ENCODE data around the gene TXN2. TPM values are rescaled to one million over a fixed set of nuclear protein-coding genes. Genes with fewer than 3 reads are reported as not detected.
"Not testable (repeated sequence)": the region's sequence is repeated elsewhere in the genome, so short reads cannot be mapped to it uniquely, and the experiment has no call there.

Gene TXN2
- total and polyA plus RNA-seq, 2 experiments from 2014 or later: 23.0 to 50.3 TPM

DNA sequence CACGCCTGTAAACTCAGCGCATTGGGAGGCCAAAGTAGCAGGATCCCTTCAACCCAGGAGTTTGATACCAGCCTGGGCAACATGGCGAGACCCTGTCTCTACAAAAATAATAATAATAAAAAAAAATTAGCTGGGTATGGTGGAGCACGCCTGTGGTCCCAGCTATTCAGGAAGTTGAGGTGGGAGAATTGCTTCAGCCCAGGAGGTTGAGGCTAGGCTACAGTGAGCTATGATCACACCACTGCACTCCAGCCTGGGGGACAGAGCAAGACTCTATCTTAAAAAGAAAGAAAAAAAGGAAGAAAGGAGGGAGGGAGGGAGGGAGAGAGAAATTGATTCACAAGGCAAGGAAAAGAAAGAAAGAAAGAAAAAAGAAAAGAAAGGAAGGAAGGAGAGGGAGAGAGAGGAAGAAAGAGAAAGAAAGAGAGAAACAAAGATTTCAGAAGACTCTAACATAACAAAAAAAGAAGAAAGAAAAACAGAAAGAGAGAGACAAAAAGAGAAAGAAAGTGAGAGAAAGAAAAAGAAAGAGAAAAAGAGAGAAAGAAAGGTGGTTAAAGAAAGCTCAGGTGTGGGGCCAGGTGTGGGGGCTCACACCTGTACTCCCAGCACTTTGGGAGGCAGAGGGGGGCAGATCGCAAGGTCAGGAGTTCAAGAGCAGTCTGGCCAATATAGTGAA lies 56.4 kb downstream of the TXN2 start (continued):
- TF ChIP-seq, protein P1, sequence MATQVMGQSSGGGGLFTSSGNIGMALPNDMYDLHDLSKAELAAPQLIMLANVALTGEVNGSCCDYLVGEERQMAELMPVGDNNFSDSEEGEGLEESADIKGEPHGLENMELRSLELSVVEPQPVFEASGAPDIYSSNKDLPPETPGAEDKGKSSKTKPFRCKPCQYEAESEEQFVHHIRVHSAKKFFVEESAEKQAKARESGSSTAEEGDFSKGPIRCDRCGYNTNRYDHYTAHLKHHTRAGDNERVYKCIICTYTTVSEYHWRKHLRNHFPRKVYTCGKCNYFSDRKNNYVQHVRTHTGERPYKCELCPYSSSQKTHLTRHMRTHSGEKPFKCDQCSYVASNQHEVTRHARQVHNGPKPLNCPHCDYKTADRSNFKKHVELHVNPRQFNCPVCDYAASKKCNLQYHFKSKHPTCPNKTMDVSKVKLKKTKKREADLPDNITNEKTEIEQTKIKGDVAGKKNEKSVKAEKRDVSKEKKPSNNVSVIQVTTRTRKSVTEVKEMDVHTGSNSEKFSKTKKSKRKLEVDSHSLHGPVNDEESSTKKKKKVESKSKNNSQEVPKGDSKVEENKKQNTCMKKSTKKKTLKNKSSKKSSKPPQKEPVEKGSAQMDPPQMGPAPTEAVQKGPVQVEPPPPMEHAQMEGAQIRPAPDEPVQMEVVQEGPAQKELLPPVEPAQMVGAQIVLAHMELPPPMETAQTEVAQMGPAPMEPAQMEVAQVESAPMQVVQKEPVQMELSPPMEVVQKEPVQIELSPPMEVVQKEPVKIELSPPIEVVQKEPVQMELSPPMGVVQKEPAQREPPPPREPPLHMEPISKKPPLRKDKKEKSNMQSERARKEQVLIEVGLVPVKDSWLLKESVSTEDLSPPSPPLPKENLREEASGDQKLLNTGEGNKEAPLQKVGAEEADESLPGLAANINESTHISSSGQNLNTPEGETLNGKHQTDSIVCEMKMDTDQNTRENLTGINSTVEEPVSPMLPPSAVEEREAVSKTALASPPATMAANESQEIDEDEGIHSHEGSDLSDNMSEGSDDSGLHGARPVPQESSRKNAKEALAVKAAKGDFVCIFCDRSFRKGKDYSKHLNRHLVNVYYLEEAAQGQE (IDR thresholded peaks at IDR 0.05; ENCODE audit: unreplicated experiment): no peak
- TF ChIP-seq, protein P2, sequence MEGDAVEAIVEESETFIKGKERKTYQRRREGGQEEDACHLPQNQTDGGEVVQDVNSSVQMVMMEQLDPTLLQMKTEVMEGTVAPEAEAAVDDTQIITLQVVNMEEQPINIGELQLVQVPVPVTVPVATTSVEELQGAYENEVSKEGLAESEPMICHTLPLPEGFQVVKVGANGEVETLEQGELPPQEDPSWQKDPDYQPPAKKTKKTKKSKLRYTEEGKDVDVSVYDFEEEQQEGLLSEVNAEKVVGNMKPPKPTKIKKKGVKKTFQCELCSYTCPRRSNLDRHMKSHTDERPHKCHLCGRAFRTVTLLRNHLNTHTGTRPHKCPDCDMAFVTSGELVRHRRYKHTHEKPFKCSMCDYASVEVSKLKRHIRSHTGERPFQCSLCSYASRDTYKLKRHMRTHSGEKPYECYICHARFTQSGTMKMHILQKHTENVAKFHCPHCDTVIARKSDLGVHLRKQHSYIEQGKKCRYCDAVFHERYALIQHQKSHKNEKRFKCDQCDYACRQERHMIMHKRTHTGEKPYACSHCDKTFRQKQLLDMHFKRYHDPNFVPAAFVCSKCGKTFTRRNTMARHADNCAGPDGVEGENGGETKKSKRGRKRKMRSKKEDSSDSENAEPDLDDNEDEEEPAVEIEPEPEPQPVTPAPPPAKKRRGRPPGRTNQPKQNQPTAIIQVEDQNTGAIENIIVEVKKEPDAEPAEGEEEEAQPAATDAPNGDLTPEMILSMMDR (conservative IDR thresholded peaks at IDR 0.05; ENCODE audit: low read depth in 2 of 2): no peak
- TF ChIP-seq JUNB (IDR thresholded peaks at IDR 0.05; ENCODE audit: unreplicated experiment) (no peak), ZNF114 (CRISPR knock-in tag; IDR thresholded peaks at IDR 0.05) (no peak), POLR2AphosphoS5 (IDR thresholded peaks at IDR 0.05; ENCODE audit: low read depth) (no peak), STAT1 (IDR thresholded peaks at IDR 0.05; ENCODE audit: unreplicated experiment) (no peak), ZNF331 (CRISPR knock-in tag; IDR thresholded peaks at IDR 0.05; ENCODE audit: low read depth) (no peak), CREB1 (CRISPR knock-in tag; IDR thresholded peaks at IDR 0.05; ENCODE audit: low read depth) (no peak)
- TF ChIP-seq, protein P3, sequence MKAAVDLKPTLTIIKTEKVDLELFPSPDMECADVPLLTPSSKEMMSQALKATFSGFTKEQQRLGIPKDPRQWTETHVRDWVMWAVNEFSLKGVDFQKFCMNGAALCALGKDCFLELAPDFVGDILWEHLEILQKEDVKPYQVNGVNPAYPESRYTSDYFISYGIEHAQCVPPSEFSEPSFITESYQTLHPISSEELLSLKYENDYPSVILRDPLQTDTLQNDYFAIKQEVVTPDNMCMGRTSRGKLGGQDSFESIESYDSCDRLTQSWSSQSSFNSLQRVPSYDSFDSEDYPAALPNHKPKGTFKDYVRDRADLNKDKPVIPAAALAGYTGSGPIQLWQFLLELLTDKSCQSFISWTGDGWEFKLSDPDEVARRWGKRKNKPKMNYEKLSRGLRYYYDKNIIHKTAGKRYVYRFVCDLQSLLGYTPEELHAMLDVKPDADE (IDR thresholded peaks at IDR 0.05): no peak

DNA sequence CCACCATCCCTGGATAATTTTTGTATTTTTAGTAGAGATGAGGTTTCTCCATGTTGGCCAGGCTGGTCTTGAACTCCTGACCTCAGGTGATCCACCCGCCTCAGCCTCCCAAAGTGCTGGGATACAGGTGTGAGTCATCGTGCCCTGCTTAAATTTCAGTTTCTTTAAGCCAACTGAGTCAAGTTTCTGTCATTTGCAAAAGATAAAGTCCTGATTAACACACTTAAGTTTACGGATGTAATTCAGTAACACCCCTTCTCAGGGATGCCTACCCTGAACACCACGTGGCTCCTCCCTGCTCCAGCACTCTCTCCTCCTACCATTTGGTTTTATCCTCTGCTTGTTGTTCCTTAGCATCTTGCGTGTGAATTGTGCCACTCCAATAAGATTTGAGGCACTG lies 57.0 kb downstream of the TXN2 start:
- H2AFZ ChIP-seq; H3K27me3 ChIP-seq (ENCODE audit: insufficient read depth); H3K27me3 Mint-ChIP-seq (ENCODE audit: insufficient read depth, low read depth, poor library complexity); H3K9me3 Mint-ChIP-seq; H3K36me3 Mint-ChIP-seq (ENCODE audit: low read depth); DNase-seq (ENCODE audit: low spot score); H3K4me1 ChIP-seq (ENCODE audit: insufficient read depth); H3K36me3 ChIP-seq (ENCODE audit: insufficient read depth); ATAC-seq; H3K4me3 Mint-ChIP-seq; H3K4me3 ChIP-seq; H3K79me2 ChIP-seq (replicated peaks; ENCODE audit: insufficient read depth); H4K20me1 ChIP-seq (replicated peaks; ENCODE audit: insufficient read depth); H3K4me2 ChIP-seq; H3K27ac Mint-ChIP-seq; H3K27ac ChIP-seq (ENCODE audit: low read depth); H3F3A ChIP-seq (replicated peaks; ENCODE audit: low read depth); H3K9me2 ChIP-seq (ENCODE audit: insufficient read depth): not testable (repeated sequence)
- peaks cover 13% of the 10 kb centered on the region for H3K4me1 Mint-ChIP-seq

All from GM23338 (cell line).